ENCODE data around the gene ITGB1BP1. TPM values are rescaled to one million over a fixed set of nuclear protein-coding genes. Genes with fewer than 3 reads are reported as not detected.

Gene ITGB1BP1
- total RNA-seq, 4 donors from 2014 or later: 24.9 to 50.9 (median 30.8) TPM

DNA sequence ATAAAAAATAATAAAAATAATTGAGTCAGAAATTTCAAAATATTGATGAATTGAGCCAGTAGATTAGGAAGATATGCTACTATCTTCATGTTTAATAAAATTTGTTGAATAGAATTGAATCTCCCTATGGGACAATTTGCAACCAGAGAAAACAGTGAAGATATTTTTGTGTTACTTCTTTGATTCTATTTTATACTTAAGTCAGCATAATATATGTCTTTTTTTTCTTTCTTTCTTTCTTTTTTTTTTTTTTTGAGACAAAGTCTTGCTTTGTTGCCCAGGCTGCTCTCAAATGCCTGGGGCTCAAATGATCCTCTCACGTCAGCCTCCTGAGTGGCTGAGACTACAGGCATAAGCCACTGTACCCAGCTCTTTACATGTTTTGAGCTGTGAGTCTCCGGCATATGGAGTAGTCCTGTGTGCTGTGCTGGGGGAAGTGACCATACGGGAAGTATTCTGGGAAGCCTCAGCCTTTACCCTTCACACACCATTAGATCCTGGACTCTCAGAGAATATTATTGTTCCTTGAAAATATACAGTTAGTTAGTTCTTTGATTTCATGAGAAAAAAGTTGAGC, 37.2 kb upstream of the ITGB1BP1 start:
- no peak for TF ChIP-seq EP300 (IDR thresholded peaks at IDR 0.05)
- TF ChIP-seq CTCF (IDR thresholded peaks at IDR 0.05): no peak
- H3K4me1 ChIP-seq: no peaks in the 10 kb centered on the region
- no peak overlapping the region for H3K4me3 ChIP-seq
- 83% methylated on average over 3 of the region's 3 CpGs for WGBS
- H3K9me3 ChIP-seq: no peaks in the 10 kb centered on the region
- peaks cover 55% of the 10 kb centered on the region for H3K36me3 ChIP-seq
- no peak for DNase-seq (ENCODE audit: low spot score in 2 of 2)
- H3K27me3 ChIP-seq: no peaks in the 10 kb centered on the region
- no peak overlapping the region for H3K27ac ChIP-seq

DNA sequence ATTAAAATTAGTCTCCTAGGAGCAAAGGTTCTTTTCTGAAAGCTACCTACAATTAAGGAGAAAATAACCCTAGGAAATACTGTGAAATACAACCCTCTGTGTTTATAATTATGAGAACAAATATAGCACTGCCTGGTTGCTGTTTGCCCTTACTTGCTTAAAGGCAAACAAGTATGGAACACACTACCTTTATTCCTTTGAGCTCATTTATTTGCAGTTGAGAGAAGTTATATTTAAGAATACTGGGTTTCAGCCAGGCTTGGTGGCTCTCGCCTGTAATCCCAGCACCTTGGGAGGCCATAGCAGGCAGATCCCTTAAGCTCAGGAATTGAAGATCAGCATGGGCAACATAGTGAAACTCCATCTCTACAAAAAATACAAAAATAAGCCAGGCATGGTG, 27.9 kb upstream of the ITGB1BP1 start:
- no peak for DNase-seq (ENCODE audit: low spot score in 2 of 2)
- TF ChIP-seq EP300 (IDR thresholded peaks at IDR 0.05): no peak
- no peak for TF ChIP-seq POLR2A (IDR thresholded peaks at IDR 0.05)
- no peak for TF ChIP-seq CTCF (IDR thresholded peaks at IDR 0.05)
- TF ChIP-seq POLR2AphosphoS5 (IDR thresholded peaks at IDR 0.05): no peak
- H3K4me3 ChIP-seq: no peak overlapping the region
- no peaks in the 10 kb centered on the region for H3K9me3 ChIP-seq
- no peaks in the 10 kb centered on the region for H3K27me3 ChIP-seq
- whole genome bisulfite sequencing: 100% methylated on average over 1 of the region's 1 CpG
- H3K27ac ChIP-seq: no peak overlapping the region
- no peaks in the 10 kb centered on the region for H3K4me1 ChIP-seq
- peaks cover 72% of the 10 kb centered on the region for H3K36me3 ChIP-seq

DNA sequence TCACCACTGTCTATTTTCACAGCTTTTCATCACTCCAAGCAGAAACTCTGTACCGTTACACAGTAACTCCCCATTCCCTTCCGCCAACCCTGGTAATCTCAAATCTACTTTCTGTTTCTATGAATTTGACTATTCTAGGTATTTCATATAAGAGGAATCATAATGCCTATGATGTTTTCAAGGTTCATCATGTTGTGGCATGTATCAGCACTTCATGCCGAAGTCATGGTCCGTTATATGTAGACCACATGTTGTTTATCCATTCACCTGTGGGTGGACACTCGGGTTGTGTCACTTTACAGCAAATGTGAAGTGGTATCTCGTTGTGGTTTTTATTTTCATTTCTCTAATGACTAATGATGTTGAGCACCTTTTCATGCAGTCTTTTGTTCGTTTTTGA, 21.8 kb upstream of the ITGB1BP1 start:
- DNase-seq (ENCODE audit: low spot score in 2 of 2): no peak
- no peak overlapping the region for H3K4me3 ChIP-seq
- H3K4me1 ChIP-seq: no peaks in the 10 kb centered on the region
- no peak overlapping the region for H3K27ac ChIP-seq
- WGBS: 93% methylated on average over 7 of the region's 7 CpGs
- H3K36me3 ChIP-seq: peaks cover 89% of the 10 kb centered on the region
- H3K9me3 ChIP-seq: no peaks in the 10 kb centered on the region
- H3K27me3 ChIP-seq: no peaks in the 10 kb centered on the region
- TF ChIP-seq POLR2A (IDR thresholded peaks at IDR 0.05) (no peak), CTCF (IDR thresholded peaks at IDR 0.05) (no peak), EP300 (IDR thresholded peaks at IDR 0.05) (no peak), POLR2AphosphoS5 (IDR thresholded peaks at IDR 0.05) (no peak)

- whole genome bisulfite sequencing: 89% methylated on average over 5 of the region's 5 CpGs
- DNase-seq (ENCODE audit: low spot score in 2 of 2): no peak
- Histone ChIP-seq H3K27ac (no peak overlapping the region), H3K4me3 (no peak overlapping the region), H3K4me1 (no peaks in the 10 kb centered on the region), H3K9me3 (no peaks in the 10 kb centered on the region), H3K36me3 (peaks cover 86% of the 10 kb centered on the region), H3K27me3 (no peaks in the 10 kb centered on the region)
- no peak for TF ChIP-seq POLR2A (IDR thresholded peaks at IDR 0.05)
- TF ChIP-seq CTCF (IDR thresholded peaks at IDR 0.05): no peak
- no peak for TF ChIP-seq POLR2AphosphoS5 (IDR thresholded peaks at IDR 0.05)
Observed at GRCh38 chr2:9443526-9443925, 20.2 kb upstream of the ITGB1BP1 start.

- H3K4me3 ChIP-seq: no peak overlapping the region
- H3K9me3 ChIP-seq: no peaks in the 10 kb centered on the region
- H3K4me1 ChIP-seq: no peaks in the 10 kb centered on the region
- no peak overlapping the region for H3K27ac ChIP-seq
- peaks cover 84% of the 10 kb centered on the region for H3K36me3 ChIP-seq
- TF ChIP-seq POLR2A (IDR thresholded peaks at IDR 0.05): no peak
- TF ChIP-seq EP300 (IDR thresholded peaks at IDR 0.05): no peak
- TF ChIP-seq CTCF (IDR thresholded peaks at IDR 0.05): no peak
- no peak for TF ChIP-seq POLR2AphosphoS5 (IDR thresholded peaks at IDR 0.05)
- DNase-seq (ENCODE audit: low spot score in 2 of 2): no peak
- 88% methylated on average over 3 of the region's 3 CpGs for WGBS
- no peaks in the 10 kb centered on the region for H3K27me3 ChIP-seq
Observed at GRCh38 chr2:9441556-9441955, 18.2 kb upstream of the ITGB1BP1 start.
